ENCODE data around the gene PTGFRN. TPM values are rescaled to one million over a fixed set of nuclear protein-coding genes. Genes with fewer than 3 reads are reported as not detected.
"Not testable (repeated sequence)": the region's sequence is repeated elsewhere in the genome, so short reads cannot be mapped to it uniquely, and the experiment has no call there.

The PTGFRN gene
- total RNA-seq, 1 donor from 2014 or later, result 81.5 TPM

GRCh38 chr1:116933606-116934515 lies 24.1 kb downstream of the PTGFRN start:
- DNase-seq (no peak), ATAC-seq (ENCODE audit: poor library complexity) (no peak)
- intact Hi-C loops (cut with DNase I), result no loop called here

GRCh38 chr1:116934586-116935207 lies 25.0 kb downstream of the PTGFRN start:
- no peak for ATAC-seq (ENCODE audit: poor library complexity)
- intact Hi-C loops (cut with DNase I), result no loop called here
- no peak for DNase-seq

DNA sequence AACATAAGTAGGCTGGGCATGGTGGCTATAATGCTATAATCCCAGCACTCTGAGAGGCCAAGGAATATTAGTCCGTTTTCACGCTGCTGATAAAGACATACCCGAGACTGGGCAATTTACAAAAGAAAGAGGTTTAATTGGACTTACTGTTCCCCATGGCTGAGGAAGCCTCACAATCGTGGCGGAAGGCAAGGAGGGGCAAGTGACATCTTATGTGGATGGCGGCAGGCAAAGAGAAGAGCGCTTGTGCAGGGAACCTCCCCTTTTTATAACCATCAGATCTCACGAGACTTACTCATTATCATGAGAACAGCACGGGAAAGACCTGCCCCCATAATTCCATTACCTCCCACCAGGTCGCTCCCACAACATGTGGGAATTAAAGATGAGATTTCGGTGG lies 28.5 kb downstream of the PTGFRN start:
- ATAC-seq (ENCODE audit: poor library complexity), result no peak
- DNase-seq, result no peak
- intact Hi-C loops (cut with DNase I), result no loop called here

GRCh38 chr1:116939780-116940543 lies 30.2 kb downstream of the PTGFRN start:
- ATAC-seq (ENCODE audit: poor library complexity); DNase-seq; intact Hi-C loops (cut with DNase I): not testable (repeated sequence)

GRCh38 chr1:116940814-116941599 lies 31.3 kb downstream of the PTGFRN start:
- DNase-seq, result no peak
- ATAC-seq (ENCODE audit: poor library complexity), result no peak
- intact Hi-C loops (cut with DNase I), result no loop called here

GRCh38 chr1:116941670-116942069 lies 32.0 kb downstream of the PTGFRN start:
- intact Hi-C loops (cut with DNase I), result no loop called here
- no peak for DNase-seq
- ATAC-seq (ENCODE audit: poor library complexity), result no peak

- DNase-seq (no peak), ATAC-seq (ENCODE audit: poor library complexity) (no peak)
- intact Hi-C loops (cut with DNase I), result no loop called here
Measured at GRCh38 chr1:116942344-116942743, 32.6 kb downstream of the PTGFRN start.

GRCh38 chr1:116943438-116943837 lies 33.7 kb downstream of the PTGFRN start:
- ATAC-seq (ENCODE audit: poor library complexity), result no peak
- no peak for DNase-seq
- intact Hi-C loops (cut with DNase I), result no loop called here

- DNase-seq, result no peak
- intact Hi-C loops (cut with DNase I), result loop anchor here (5.0 kb wide), 1 partner anchor 32 kb away; no protein-coding TSS in a partner anchor
- no peak for ATAC-seq (ENCODE audit: poor library complexity)
Measured at GRCh38 chr1:116944613-116945012, 34.9 kb downstream of the PTGFRN start.

DNA sequence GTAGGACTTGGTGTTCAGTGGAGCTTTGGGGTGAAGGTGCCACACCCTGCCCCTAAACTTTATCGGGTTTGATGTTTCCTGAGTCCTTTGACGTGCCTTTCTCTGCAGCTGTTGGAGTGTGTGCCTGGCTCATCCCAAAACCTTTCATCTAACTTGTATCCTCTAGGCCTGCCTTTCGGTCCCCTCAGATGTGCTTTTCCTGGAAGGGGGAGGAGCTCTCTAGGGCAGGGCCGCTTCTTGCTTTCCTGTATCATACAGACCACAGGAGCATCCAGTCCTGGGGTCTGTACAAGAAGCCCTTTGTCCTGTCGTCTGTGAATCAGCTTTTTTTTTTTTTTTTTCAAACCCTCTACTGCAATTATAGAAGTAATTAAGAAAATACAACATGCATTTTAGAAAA lies 35.7 kb downstream of the PTGFRN start:
- ATAC-seq (ENCODE audit: poor library complexity) (no peak), DNase-seq (no peak)
- intact Hi-C loops (cut with DNase I), result loop anchor here (5.0 kb wide), 1 partner anchor 33 kb away; no protein-coding TSS in a partner anchor

- DNase-seq (no peak), ATAC-seq (ENCODE audit: poor library complexity) (no peak)
- intact Hi-C loops (cut with DNase I), result loop anchor here (5.0 kb wide), 1 partner anchor 34 kb away; no protein-coding TSS in a partner anchor
Measured at GRCh38 chr1:116945996-116946395, 36.3 kb downstream of the PTGFRN start.

DNA sequence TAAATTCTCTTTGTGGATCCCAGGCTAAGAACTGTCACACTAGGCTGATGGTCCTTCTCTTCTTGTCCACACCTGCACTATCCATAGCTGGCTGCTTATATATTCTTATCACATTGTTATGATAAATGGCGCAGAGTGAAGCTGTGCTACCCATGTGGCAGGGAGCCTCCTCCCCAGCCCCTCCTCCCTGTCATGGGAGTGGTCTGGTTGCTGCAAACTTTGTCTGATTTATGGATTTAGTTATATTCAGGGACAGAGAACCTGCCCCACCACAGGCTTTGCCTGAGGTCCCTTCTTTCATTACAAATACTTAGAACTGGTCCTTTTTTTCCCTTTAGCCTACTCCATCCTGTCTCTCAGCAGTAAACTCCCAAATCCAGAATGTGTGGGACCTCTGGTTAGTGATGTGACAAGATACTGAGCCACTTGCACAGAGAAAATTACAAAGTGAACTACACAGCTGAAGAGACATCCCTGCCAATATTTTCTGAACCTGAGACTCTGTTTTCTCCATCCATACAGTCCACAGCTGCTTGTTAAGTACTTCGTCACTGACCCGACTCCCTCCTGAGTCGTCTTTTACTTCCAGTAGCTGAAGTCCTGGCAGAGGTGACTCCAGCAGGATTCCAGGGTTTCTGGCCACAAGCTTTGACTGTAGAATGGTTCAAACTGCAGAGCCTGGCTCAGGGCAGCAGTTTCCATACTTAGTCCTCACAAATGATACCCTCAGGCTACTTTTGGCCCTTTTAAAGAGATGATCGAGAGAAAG lies 37.6 kb downstream of the PTGFRN start:
- intact Hi-C loops (cut with DNase I), result loop anchor here (5.0 kb wide), 1 partner anchor 35 kb away; no protein-coding TSS in a partner anchor
- DNase-seq (no peak), ATAC-seq (ENCODE audit: poor library complexity) (no peak)

GRCh38 chr1:116948046-116948445 lies 38.3 kb downstream of the PTGFRN start:
- intact Hi-C loops (cut with DNase I), result loop anchor here (5.0 kb wide), 1 partner anchor 36 kb away; no protein-coding TSS in a partner anchor
- ATAC-seq (ENCODE audit: poor library complexity) (no peak), DNase-seq (no peak)

- no peak for DNase-seq
- no peak for ATAC-seq (ENCODE audit: poor library complexity)
- intact Hi-C loops (cut with DNase I), result loop anchor here (5.0 kb wide), 1 partner anchor 36 kb away; no protein-coding TSS in a partner anchor
Measured at GRCh38 chr1:116948642-116949041, 38.9 kb downstream of the PTGFRN start.

GRCh38 chr1:116949213-116949985 lies 39.7 kb downstream of the PTGFRN start:
- no peak for ATAC-seq (ENCODE audit: poor library complexity)
- no peak for DNase-seq
- intact Hi-C loops (cut with DNase I), result loop anchor here (5.0 kb wide), 1 partner anchor 37 kb away; no protein-coding TSS in a partner anchor

- intact Hi-C loops (cut with DNase I), result no loop called here
- DNase-seq, result peak; percentile 45
- ATAC-seq (ENCODE audit: poor library complexity), result peak; percentile 78
Measured at GRCh38 chr1:116950517-116951199, 40.9 kb downstream of the PTGFRN start.
